IMR-90 (cell line): ENCODE data around the gene CERS6. TPM values are rescaled to one million over a fixed set of nuclear protein-coding genes. Genes with fewer than 3 reads are reported as not detected.

Source experiments
- ATAC-seq: fragments of 200-7000 bp; cut with Tn5 transposase; 2 replicates; pipeline ENCODE4 v1.9.1; 2020; ENCODE audit warnings: low read depth, mild to moderate bottlenecking, moderate library complexity
- BruUV-seq: library from RNA; stranded (reverse); fragments of 400-500 nt; replicated peaks from 2 replicates; lab custom pipeline; 2021; lab: Mats Ljungman, UMichigan
- CTCF ChIA-PET: fragments of 300-600 bp; formaldehyde crosslinking; extraction: SDS; loops from one replicate; lab custom pipeline; 2021; ENCODE audit warnings: antibody characterized with exemption; lab: Yijun Ruan, JAX
- POLR2A ChIA-PET: fragments of 300-600 bp; sonication (Branson Sonifier 250); formaldehyde crosslinking; loops from one replicate; lab custom pipeline; 2022; ENCODE audit warnings: antibody characterized with exemption; ENCODE audit not compliant: unreplicated experiment; lab: Charles Lee
- DNase-seq: peaks from one replicate; pipeline ENCODE4 v3.0.0; 2013
- H2AFZ ChIP-seq: replicated peaks from 2 replicates; pipeline ENCODE3; 2013; ENCODE audit warnings: low read length, mild to moderate bottlenecking; ENCODE audit not compliant: poor library complexity
- H2AK5ac ChIP-seq: 2 replicates; pipeline ENCODE4 v1.6.1; 2013; ENCODE audit warnings: low read depth, low read length, inconsistent platforms
- H2AK9ac ChIP-seq: replicated peaks from 2 replicates; pipeline ENCODE3; 2013; ENCODE audit warnings: mild to moderate bottlenecking, low read depth, low read length, moderate library complexity; ENCODE audit not compliant: poor library complexity
- H2BK120ac ChIP-seq: 2 replicates; pipeline ENCODE4 v1.6.1; 2013; ENCODE audit warnings: low read depth, low read length, inconsistent platforms
- H2BK15ac ChIP-seq: 3 replicates; pipeline ENCODE4 v1.6.1; 2013; ENCODE audit warnings: low read depth, low read length, inconsistent platforms
- H2BK20ac ChIP-seq: 2 replicates; pipeline ENCODE4 v1.6.1; 2013; ENCODE audit warnings: low read depth, mild to moderate bottlenecking, inconsistent platforms, low read length, moderate library complexity
- H2BK5ac ChIP-seq: 2 replicates; pipeline ENCODE4 v1.6.1; 2013; ENCODE audit warnings: mild to moderate bottlenecking, low read depth, low read length, inconsistent platforms; ENCODE audit not compliant: poor library complexity, severe bottlenecking
- H3K14ac ChIP-seq: replicated peaks from 2 replicates; pipeline ENCODE4 v1.6.1; 2013; ENCODE audit warnings: low read depth, low read length, inconsistent platforms
- H3K18ac ChIP-seq: 2 replicates; pipeline ENCODE4 v1.6.1; 2013; ENCODE audit warnings: low read depth, low read length, control low read depth
- H3K23ac ChIP-seq: 2 replicates; pipeline ENCODE4 v1.6.1; 2013; ENCODE audit warnings: low read depth, low read length, inconsistent platforms
- H3K27ac ChIP-seq: 2 replicates; pipeline ENCODE4 v1.5.1; 2013; ENCODE audit warnings: mild to moderate bottlenecking, control low read depth, low read length; ENCODE audit not compliant: insufficient read depth
- H3K27me3 ChIP-seq: 2 replicates; pipeline ENCODE4 v1.6.1; 2013; ENCODE audit warnings: low read length; ENCODE audit not compliant: control insufficient read depth, insufficient read depth
- H3K36me3 ChIP-seq: 2 replicates; pipeline ENCODE4 v1.6.1; 2013; ENCODE audit warnings: low read length, mixed read lengths; ENCODE audit not compliant: control insufficient read depth, insufficient read depth
- H3K4ac ChIP-seq: 2 replicates; pipeline ENCODE4 v1.6.1; 2013; ENCODE audit warnings: low read depth, low read length, inconsistent platforms
- H3K4me1 ChIP-seq: 2 replicates; pipeline ENCODE4 v1.6.1; 2013; ENCODE audit warnings: low read length, mixed read lengths; ENCODE audit not compliant: control insufficient read depth, insufficient read depth
- H3K4me2 ChIP-seq: 2 replicates; pipeline ENCODE4 v1.6.1; 2013; ENCODE audit warnings: low read depth, mild to moderate bottlenecking, control low read depth, low read length, moderate library complexity
- H3K4me3 ChIP-seq: 2 replicates; pipeline ENCODE4 v1.5.1; 2013; ENCODE audit warnings: low read depth, mild to moderate bottlenecking, control low read depth, low read length, moderate library complexity; ENCODE audit not compliant: insufficient read depth
- H3K56ac ChIP-seq: 2 replicates; pipeline ENCODE4 v1.6.1; 2013; ENCODE audit warnings: low read length, inconsistent platforms; ENCODE audit not compliant: insufficient read depth; ENCODE audit errors: extremely low read depth
- H3K79me1 ChIP-seq, 2 experiments: 2 replicates each; pipeline ENCODE4 v1.6.1; 2013; ENCODE audit warnings: low read length in 2 of 2, inconsistent platforms in 1 of 2, low read depth in 1 of 2
- H3K9ac ChIP-seq: 2 replicates; pipeline ENCODE4 v1.6.1; 2013; ENCODE audit warnings: low read depth, low read length, control low read depth
- H3K9me1 ChIP-seq: 2 replicates; pipeline ENCODE4 v1.6.1; 2013; ENCODE audit warnings: low read length, inconsistent platforms; ENCODE audit not compliant: insufficient read depth
- H3K9me3 ChIP-seq: 2 replicates; pipeline ENCODE4 v1.6.1; 2013; ENCODE audit warnings: low read length; ENCODE audit not compliant: control insufficient read depth, insufficient read depth
- H4K20me1 ChIP-seq: 2 replicates; pipeline ENCODE4 v1.6.1; 2013; ENCODE audit warnings: low read length, inconsistent platforms; ENCODE audit not compliant: insufficient read depth
- H4K5ac ChIP-seq: 2 replicates; pipeline ENCODE4 v1.6.1; 2013; ENCODE audit warnings: mild to moderate bottlenecking, low read depth, low read length, control low read depth
- H4K8ac ChIP-seq, 2 experiments: 2 replicates each; pipeline ENCODE4 v1.6.1; 2013; ENCODE audit warnings: low read depth in 2 of 2, low read length in 2 of 2, control low read depth in 1 of 2, inconsistent platforms in 1 of 2
- H4K91ac ChIP-seq: 2 replicates; pipeline ENCODE4 v1.6.1; 2013; ENCODE audit warnings: low read depth, low read length, inconsistent platforms; ENCODE audit not compliant: insufficient read depth
- BHLHE40 ChIP-seq: fragments of 150-350 bp; IDR thresholded peaks from 2 replicates; pipeline ENCODE4 v1.6.1; 2016; ENCODE audit warnings: mild to moderate bottlenecking, low read depth, low read length
- CHD1 ChIP-seq: IDR thresholded peaks from 2 replicates; pipeline ENCODE4 v1.6.1; 2012; ENCODE audit warnings: low read depth, low read length, improper control_type of control experiment
- CTCF ChIP-seq: conservative IDR thresholded peaks from 2 replicates; pipeline ENCODE4 v1.5.1; 2012; ENCODE audit warnings: mild to moderate bottlenecking, low read depth, low read length, improper control_type of control experiment
- ELK1 ChIP-seq: fragments of 150-350 bp; IDR thresholded peaks from 2 replicates; pipeline ENCODE4 v1.6.1; 2016; ENCODE audit warnings: low read depth, mild to moderate bottlenecking, low read length, moderate library complexity, borderline replicate concordance
- MAFK ChIP-seq: IDR thresholded peaks from 2 replicates; pipeline ENCODE4 v1.6.1; 2012; ENCODE audit warnings: low read depth, low read length, improper control_type of control experiment
- NFE2L2 ChIP-seq: fragments of 150-350 bp; IDR thresholded peaks from 2 replicates; pipeline ENCODE4 v1.6.1; 2016; ENCODE audit warnings: low read depth, mild to moderate bottlenecking, low read length
- POLR2A ChIP-seq: IDR thresholded peaks from 2 replicates; pipeline ENCODE4 v1.6.1; 2012; ENCODE audit warnings: mild to moderate bottlenecking, low read depth, low read length
- RCOR1 ChIP-seq: IDR thresholded peaks from 2 replicates; pipeline ENCODE4 v1.6.1; 2012; ENCODE audit warnings: mild to moderate bottlenecking, low read length, improper control_type of control experiment; ENCODE audit not compliant: insufficient replicate concordance
- SMC3 ChIP-seq: fragments of 150-350 bp; IDR thresholded peaks from 2 replicates; pipeline ENCODE4 v1.6.1; 2016; ENCODE audit warnings: low read depth, mild to moderate bottlenecking, antibody characterized with exemption, low read length, moderate library complexity
- WGBS, 2 experiments: methylation state at CpG; one replicate each; pipeline versions ENCODE4 v1.1.5 to v1.1.7; 2013; ENCODE audit warnings: missing lambda C conversion rate in 2 of 2; ENCODE audit not compliant: insufficient read length in 1 of 2; ENCODE audit errors: extremely low coverage in 2 of 2; 5-methylcytosine and 5-hydroxymethylcytosine counted together
- dilution Hi-C: fragments of 300-500 bp; cut with HindIII; formaldehyde crosslinking; loops from one replicate; pipeline ENCODE4 v1.14.3; 2018; ENCODE audit warnings: low sequenced_read_pairs; ENCODE audit not compliant: unreplicated experiment
- in situ Hi-C: fragments of 300-500 bp; cut with MboI; formaldehyde crosslinking; loops from 3 replicates; pipeline ENCODE4 v1.14.3; 2019; ENCODE audit warnings: low sequenced_read_pairs, inconsistent platforms, mixed read lengths
- intact Hi-C: fragments of 100-400 bp; cut with micrococcal nuclease; formaldehyde crosslinking; loops from 2 replicates; pipeline ENCODE4 v1.10.0; 2022
- polyA plus RNA-seq, 3 experiments: library from polyadenylated mRNA; depleted of rRNA; stranded (reverse); fragments of >200 nt; gene quantifications; 2 replicates each; pipeline ENCODE4 v1.2.3, GENCODE V29; 2012; ENCODE audit warnings: low replicate concordance in 1 of 3
- total RNA-seq: library from RNA; depleted of rRNA; stranded (reverse); fragments of >200 nt; gene quantifications from 2 replicates; pipeline ENCODE4 v1.2.3, GENCODE V29; 2012

Gene CERS6
- total and polyA plus RNA-seq, 2 of the 4 experiments (the other 2 are of a cell fraction), result 2.1 to 5.7 TPM

GRCh38 chr2:168752361-168752760, 296.3 kb downstream of the CERS6 start:
- no peak overlapping the region for H2BK15ac ChIP-seq
- WGBS, 2 experiments, result 100% methylated on average over 1 of the region's 8 CpGs; no CpG with 5 or more reads in 1 of the 2 experiments
- ChIA-PET POLR2A (no interaction called here), CTCF (no interaction called here)
- ATAC-seq, result no peak
- no peaks in the 10 kb centered on the region for H3K4me1 ChIP-seq
- no peak for DNase-seq
- H4K91ac ChIP-seq, result no peak overlapping the region
- no peak overlapping the region for H2BK120ac ChIP-seq
- no peak overlapping the region for H3K9ac ChIP-seq
- no peak overlapping the region for H4K5ac ChIP-seq
- TF ChIP-seq POLR2A (no peak), CTCF (no peak), CHD1 (no peak), BHLHE40 (no peak), RCOR1 (no peak), NFE2L2 (no peak), MAFK (no peak), ELK1 (no peak), SMC3 (no peak)
- BruUV-seq, result no TSS peak
- H4K8ac ChIP-seq, result no peak overlapping the region
- H3K79me1 ChIP-seq, result no peaks in the 10 kb centered on the region
- H3K9me1 ChIP-seq, result no peaks in the 10 kb centered on the region
- H3K56ac ChIP-seq, result no peak overlapping the region
- intact Hi-C loops (loop anchor here (10.0 kb wide), 1 partner anchor 298 kb away; the partner anchor contains the start of gene CERS6), dilution Hi-C loops (no loop called here), in situ Hi-C loops (no loop called here)
- no peak overlapping the region for H3K18ac ChIP-seq
- H3K27ac ChIP-seq, result no peak overlapping the region
- no peaks in the 10 kb centered on the region for H4K20me1 ChIP-seq
- H3K4ac ChIP-seq, result no peak overlapping the region
- H3K36me3 ChIP-seq, result no peaks in the 10 kb centered on the region
- H3K14ac ChIP-seq, result no peak overlapping the region
- no peak overlapping the region for H2BK5ac ChIP-seq
- no peak overlapping the region for H3K4me3 ChIP-seq
- H2AK9ac ChIP-seq, result no peak overlapping the region
- no peaks in the 10 kb centered on the region for H3K9me3 ChIP-seq
- H2BK20ac ChIP-seq, result no peak overlapping the region
- no peak overlapping the region for H2AFZ ChIP-seq
- no peak overlapping the region for H3K23ac ChIP-seq
- no peak overlapping the region for H3K4me2 ChIP-seq
- H3K27me3 ChIP-seq, result no peaks in the 10 kb centered on the region
- no peak overlapping the region for H2AK5ac ChIP-seq
